PFSK-1 (cell line): ENCODE results near the gene MINDY1.

Experiments
- POLR2AphosphoS5 ChIP-seq: IDR thresholded peaks from 2 replicates; pipeline ENCODE4 v1.6.1; 2012; ENCODE audit warnings: low read depth, mild to moderate bottlenecking, control low read depth, low read length, moderate library complexity
- SIN3A ChIP-seq: IDR thresholded peaks from 2 replicates; pipeline ENCODE4 v1.6.1; 2012; ENCODE audit warnings: mild to moderate bottlenecking, low read length, moderate library complexity, borderline replicate concordance; ENCODE audit not compliant: insufficient read depth

GRCh38 chr1:151032164-151032563 is 25.5 kb upstream of the MINDY1 start:
- TF ChIP-seq POLR2AphosphoS5 (no peak), SIN3A (no peak)
